Activated T-cell treated with anti-CD3 and anti-CD28 coated beads, Interleukin-2, amount 50 U/mL, for 4 hours (primary cell): ENCODE results near the gene PAQR6. TPM values are rescaled to one million over a fixed set of nuclear protein-coding genes. Genes with fewer than 3 reads are reported as not detected.
A peak's percentile ranks its signal among the peaks of the same experiment; 100 is the strongest.

Experiments
- ATAC-seq, 2 donors: fragments of 200-7000 bp; cut with Tn5 transposase; one replicate each; pipeline ENCODE4 v1.10.0; 2021
- DNase-seq: peaks from one replicate; pipeline ENCODE4 v3.0.0-alpha.2; 2020
- H3K27me3 Mint-ChIP-seq: one replicate; pipeline ENCODE4 v1.8.0; 2021; ENCODE audit warnings: low read depth, mixed read lengths
- H3K36me3 Mint-ChIP-seq: one replicate; pipeline ENCODE4 v1.8.0; 2022; ENCODE audit warnings: mixed read lengths; ENCODE audit not compliant: insufficient read depth
- H3K4me1 Mint-ChIP-seq: one replicate; pipeline ENCODE4 v1.8.0; 2021; ENCODE audit warnings: low read depth, mixed read lengths
- H3K4me3 Mint-ChIP-seq: one replicate; pipeline ENCODE4 v1.8.0; 2021; ENCODE audit warnings: mild to moderate bottlenecking, moderate library complexity, mixed read lengths
- H3K9me3 Mint-ChIP-seq: one replicate; pipeline ENCODE4 v1.8.0; 2021; ENCODE audit warnings: mixed read lengths
- total RNA-seq, 3 donors: library from RNA; stranded (reverse); gene quantifications; one replicate each; pipeline ENCODE4 v1.2.1, GENCODE V29; 2021

PAQR6 gene
- total RNA-seq, 3 donors from 2014 or later, result 2.0 to 3.6 (median 3.4) TPM

DNA sequence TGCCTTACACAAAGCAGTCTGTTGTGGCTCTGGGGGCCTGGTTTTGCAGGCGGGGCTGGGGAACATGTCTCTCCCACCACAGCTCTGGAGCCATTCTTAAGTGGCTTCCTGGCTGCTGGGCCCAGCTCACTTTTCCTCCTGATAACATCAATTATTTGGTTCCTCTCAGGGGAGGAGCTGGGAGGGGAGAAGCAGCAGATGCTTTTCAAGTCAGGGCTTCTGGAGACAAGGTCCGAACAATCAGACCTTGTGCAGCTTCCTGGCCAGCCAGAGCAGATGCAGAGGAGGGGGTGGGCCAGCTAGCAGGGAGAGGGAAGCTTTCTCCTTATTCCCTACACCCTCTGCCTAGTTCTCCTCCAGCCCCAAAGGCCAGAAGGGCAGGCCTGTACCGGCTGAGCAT is 3.7 kb upstream of the PAQR6 start:
- Mint-ChIP-seq H3K9me3 (no peaks in the 10 kb centered on the region), H3K4me1 (no peaks in the 10 kb centered on the region), H3K4me3 (no peak overlapping the region), H3K27me3 (no peaks in the 10 kb centered on the region), H3K36me3 (peaks cover 25% of the 10 kb centered on the region)
- no peak for ATAC-seq
- no peak for DNase-seq

DNA sequence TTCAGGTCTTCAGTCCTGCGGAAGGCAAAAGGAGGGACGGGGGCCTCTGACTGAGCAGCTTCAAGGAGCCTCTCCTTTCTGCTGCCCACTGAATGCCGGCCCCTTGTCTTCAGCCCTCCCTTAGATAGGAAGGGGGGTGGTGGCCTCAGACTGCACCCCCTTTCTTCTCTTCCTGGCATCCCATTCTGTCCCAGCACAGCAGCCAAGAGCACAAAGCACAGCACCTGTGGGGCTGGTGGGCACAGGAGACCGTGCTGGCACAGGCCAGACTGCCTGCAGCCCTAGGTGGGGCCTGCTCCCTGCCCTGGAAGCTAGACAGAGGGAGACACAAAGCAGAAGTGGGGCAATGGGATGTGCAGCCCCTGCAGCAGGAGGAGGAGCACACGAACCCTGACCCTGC is 1.7 kb upstream of the PAQR6 start:
- H3K9me3 Mint-ChIP-seq, result no peaks in the 10 kb centered on the region
- no peak for ATAC-seq
- peaks cover 18% of the 10 kb centered on the region for H3K36me3 Mint-ChIP-seq
- H3K27me3 Mint-ChIP-seq, result no peaks in the 10 kb centered on the region
- H3K4me1 Mint-ChIP-seq, result peaks cover 12% of the 10 kb centered on the region
- no peak overlapping the region for H3K4me3 Mint-ChIP-seq
- DNase-seq, result no peak

DNA sequence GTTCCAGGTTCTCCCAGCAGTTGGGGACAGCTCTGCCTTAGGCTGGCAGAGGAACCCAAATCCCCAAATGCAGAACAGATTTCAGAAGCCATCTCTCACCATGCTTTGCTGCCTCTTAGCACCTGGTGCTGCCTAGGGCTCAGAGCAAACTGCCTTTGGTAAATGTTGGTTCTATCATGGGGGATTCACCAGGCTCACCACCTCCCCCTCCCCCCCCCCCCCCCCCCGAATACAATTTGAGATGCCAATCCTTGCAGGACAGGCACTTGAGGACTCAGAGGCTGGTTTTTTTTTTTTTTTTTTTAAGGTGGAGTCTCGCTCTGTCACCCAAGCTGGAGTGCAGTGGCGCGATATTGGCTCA is 447 bp upstream of the PAQR6 start:
- H3K4me3 Mint-ChIP-seq, result no peak overlapping the region
- no peaks in the 10 kb centered on the region for H3K9me3 Mint-ChIP-seq
- DNase-seq, result no peak
- peaks cover 15% of the 10 kb centered on the region for H3K4me1 Mint-ChIP-seq
- no peak for ATAC-seq
- peaks cover 10% of the 10 kb centered on the region for H3K36me3 Mint-ChIP-seq
- H3K27me3 Mint-ChIP-seq, result no peaks in the 10 kb centered on the region

DNA sequence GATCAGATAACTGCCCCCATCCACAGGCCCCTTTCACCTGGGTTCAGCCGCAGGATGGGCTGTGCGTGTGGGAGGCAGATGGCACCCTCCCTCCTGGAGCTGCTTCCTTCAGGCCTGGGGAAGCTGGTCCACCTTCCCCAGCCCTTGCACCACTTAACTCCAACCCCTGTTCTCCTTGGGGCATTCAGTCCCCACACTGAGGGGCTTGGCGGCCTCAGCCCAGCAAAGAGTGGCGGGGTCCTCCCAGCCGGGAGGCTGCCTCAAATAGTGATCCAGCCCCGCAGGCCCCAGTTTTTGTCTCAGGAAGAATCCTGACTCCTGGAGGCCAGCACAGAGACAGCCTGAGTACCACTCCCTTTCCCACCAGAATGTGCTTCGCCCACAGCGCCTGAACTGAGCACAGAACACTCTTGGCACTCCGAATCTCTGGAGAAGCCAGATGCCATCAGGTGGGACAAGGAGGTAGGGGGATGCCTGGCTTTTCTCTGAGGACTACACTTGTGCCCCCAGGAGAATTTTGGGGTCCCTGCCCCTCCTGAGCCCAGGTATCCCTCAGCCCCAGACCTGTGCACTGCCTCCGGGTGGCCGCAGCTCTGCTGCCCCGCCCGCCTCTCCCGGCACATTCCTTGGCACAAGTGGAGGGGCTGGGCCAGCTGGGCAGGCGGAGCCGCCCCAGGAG is 936 bp downstream of the PAQR6 start:
- no peaks in the 10 kb centered on the region for H3K27me3 Mint-ChIP-seq
- ATAC-seq, result no peak
- H3K36me3 Mint-ChIP-seq, result peaks cover under 1% of the 10 kb centered on the region
- no peak overlapping the region for H3K4me3 Mint-ChIP-seq
- H3K4me1 Mint-ChIP-seq, result peaks cover 15% of the 10 kb centered on the region
- H3K9me3 Mint-ChIP-seq, result no peaks in the 10 kb centered on the region
- DNase-seq, result no peak

DNA sequence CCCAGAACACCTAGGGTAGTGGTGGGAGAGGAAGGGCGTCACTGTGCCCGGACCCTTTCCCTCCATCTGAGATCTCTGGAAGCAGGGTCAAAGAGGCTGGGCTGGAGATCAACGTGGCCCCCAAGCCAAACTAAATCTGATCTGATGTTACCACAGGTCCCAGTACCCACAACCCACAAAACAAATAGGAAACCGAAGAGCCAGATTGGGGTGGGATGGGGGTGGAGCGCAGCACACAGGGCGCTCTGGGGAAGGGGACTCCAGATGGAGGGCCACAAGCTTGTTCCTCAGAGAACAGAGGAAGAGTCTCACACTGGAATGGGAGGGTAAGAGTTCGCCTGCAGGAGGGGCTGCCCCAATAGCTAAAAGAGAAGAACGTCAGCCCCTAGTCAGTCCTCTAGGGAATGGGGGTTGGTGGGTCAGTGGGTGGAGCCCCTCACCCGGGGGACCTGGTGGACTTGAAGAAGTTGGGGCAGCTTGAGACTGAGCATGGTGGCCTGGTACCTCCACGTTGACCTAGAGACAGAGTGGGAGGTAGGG is 1.5 kb downstream of the PAQR6 start:
- Mint-ChIP-seq H3K36me3 (no peaks in the 10 kb centered on the region), H3K4me1 (peaks cover 15% of the 10 kb centered on the region), H3K9me3 (no peaks in the 10 kb centered on the region), H3K27me3 (no peaks in the 10 kb centered on the region), H3K4me3 (peak overlapping the region; percentile 11)
- DNase-seq (no peak), ATAC-seq (no peak)

DNA sequence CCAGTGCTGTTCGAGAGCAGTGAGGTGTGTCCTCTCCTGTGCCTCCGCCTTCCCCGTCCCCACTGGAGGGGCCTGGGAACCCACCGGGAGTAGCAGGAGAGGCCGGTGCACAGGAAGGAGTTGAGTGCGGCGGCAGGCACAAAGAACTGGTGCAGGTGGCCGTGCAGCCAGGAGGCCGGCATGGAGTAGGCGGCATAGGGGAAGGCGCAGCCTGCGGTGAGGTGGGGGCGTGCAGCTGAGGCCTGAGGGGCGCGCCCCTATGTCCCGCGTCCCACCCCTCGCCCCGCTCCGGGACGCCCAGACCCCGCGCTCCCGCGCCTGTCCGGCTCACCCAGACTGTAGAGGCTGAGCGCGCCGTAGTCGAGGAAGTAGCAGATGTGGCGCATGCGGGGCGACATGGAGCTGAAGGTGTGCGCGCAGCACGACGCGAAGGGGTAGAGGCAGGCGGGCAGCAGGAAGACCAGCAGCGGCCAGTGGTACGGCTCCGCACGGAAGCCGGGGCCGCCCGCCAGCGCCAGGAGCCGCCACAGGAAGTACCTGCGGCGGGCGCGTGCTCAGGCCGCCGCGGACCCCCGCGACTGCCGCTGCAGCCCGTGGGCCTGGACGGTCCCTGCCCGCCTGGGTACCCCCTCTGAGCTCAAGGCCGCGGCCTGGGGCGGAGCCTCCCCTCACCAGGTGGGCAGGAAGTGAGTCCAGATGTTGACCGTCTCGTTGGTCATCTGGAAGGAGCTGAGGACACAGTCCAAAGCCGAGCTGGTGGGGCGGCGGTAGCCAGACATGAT is 2.2 kb downstream of the PAQR6 start:
- peaks cover 15% of the 10 kb centered on the region for H3K4me1 Mint-ChIP-seq

DNA sequence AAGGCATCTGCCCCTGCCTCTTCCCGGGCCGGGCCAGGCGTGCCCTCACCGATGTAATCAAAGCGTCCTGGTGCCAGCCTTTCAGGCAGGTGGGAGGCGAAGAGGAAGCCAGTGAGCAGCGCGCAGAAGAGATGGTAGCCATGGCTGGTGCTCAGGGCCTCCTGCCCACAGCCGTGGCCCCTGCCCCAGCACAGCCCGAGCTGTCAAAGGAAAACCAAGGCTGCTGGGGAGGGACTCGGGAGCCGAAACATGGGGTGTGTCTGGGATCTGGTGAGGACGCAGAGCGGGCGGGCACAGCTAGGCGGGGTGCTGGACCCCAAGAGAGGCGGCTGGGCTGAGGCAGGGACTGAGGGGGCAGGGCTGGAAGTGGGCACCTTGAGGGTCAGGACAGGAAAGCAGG is 3.1 kb downstream of the PAQR6 start:
- Mint-ChIP-seq H3K36me3 (peaks cover 3% of the 10 kb centered on the region), H3K27me3 (no peaks in the 10 kb centered on the region)

More for the DNA sequence above, 2.2 kb downstream of the PAQR6 start:
- no peaks in the 10 kb centered on the region for H3K36me3 Mint-ChIP-seq
- no peaks in the 10 kb centered on the region for H3K27me3 Mint-ChIP-seq
- no peak for DNase-seq
- ATAC-seq, result peak; percentile 66 to 67
- H3K9me3 Mint-ChIP-seq, result no peaks in the 10 kb centered on the region
- peak overlapping the region; percentile 73 for H3K4me3 Mint-ChIP-seq

DNA sequence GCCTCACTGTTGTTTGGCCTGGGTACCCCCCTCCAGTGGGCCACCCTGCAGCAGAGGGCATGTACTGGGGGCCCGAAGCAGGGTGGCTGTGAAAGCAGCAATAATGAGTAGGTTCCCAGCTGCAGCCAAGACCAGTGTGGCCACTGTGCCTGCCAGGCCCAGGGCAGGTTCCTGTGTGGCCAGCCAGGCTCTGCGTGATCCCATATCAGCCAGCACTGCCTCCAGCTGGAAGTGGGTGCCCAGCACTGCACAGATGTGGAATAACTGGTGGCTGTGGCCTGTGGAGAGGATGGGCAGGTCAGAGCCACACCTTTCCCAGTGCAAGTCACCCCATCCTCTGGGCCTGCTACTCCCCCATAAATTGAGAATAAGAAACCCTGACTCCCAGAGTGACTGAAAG is 3.7 kb downstream of the PAQR6 start:
- H3K4me1 Mint-ChIP-seq, result peaks cover 15% of the 10 kb centered on the region
- H3K36me3 Mint-ChIP-seq, result peaks cover 4% of the 10 kb centered on the region
- DNase-seq (no peak), ATAC-seq (no peak)
- H3K27me3 Mint-ChIP-seq, result no peaks in the 10 kb centered on the region
- no peak overlapping the region for H3K4me3 Mint-ChIP-seq
- no peaks in the 10 kb centered on the region for H3K9me3 Mint-ChIP-seq

More for the DNA sequence above, 3.1 kb downstream of the PAQR6 start:
- Mint-ChIP-seq H3K9me3 (no peaks in the 10 kb centered on the region), H3K4me1 (peaks cover 15% of the 10 kb centered on the region), H3K4me3 (peak overlapping the region; percentile 26)
- DNase-seq (no peak), ATAC-seq (no peak)

DNA sequence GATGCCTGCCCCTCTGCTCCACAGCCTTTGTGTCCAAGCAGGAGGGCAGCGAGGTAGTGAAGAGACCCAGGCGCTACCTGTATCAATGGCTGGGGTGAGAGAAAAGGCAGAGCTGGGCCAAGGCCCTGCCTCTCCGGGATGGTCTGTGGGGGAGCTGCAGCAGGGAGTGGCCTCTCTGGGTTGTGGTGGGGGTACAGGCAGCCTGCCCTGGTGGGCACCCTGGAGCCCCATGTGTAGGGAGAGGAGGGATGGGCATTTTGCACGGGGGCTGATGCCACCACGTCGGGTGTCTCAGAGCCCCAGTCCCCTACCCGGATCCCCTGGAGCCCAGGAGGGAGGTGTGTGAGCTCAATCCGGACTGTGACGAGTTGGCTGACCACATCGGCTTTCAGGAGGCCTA is 5.1 kb downstream of the PAQR6 start:
- ATAC-seq, result no peak
- Mint-ChIP-seq H3K27me3 (no peaks in the 10 kb centered on the region), H3K4me3 (no peak overlapping the region), H3K4me1 (peaks cover 15% of the 10 kb centered on the region), H3K9me3 (no peaks in the 10 kb centered on the region), H3K36me3 (peaks cover 10% of the 10 kb centered on the region)
- no peak for DNase-seq

DNA sequence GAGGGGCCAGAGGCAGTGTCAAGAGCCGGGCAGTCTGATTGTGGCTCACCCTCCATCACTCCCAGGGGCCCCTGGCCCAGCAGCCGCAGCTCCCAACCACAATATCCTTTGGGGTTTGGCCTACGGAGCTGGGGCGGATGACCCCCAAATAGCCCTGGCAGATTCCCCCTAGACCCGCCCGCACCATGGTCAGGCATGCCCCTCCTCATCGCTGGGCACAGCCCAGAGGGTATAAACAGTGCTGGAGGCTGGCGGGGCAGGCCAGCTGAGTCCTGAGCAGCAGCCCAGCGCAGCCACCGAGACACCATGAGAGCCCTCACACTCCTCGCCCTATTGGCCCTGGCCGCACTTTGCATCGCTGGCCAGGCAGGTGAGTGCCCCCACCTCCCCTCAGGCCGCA is 5.9 kb downstream of the PAQR6 start, which contains the start of gene BGLAP:
TSS of gene BGLAP (plus strand) at position 259 of the 400 bp plus-strand sequence. CDS start at position 307, 48 bp downstream.
- ATAC-seq (no peak), DNase-seq (no peak)
- H3K4me1 Mint-ChIP-seq, result peaks cover 15% of the 10 kb centered on the region
- H3K4me3 Mint-ChIP-seq, result no peak within 1 kb of the TSS
- no peaks in the 10 kb centered on the region for H3K9me3 Mint-ChIP-seq
- no peaks in the 10 kb centered on the region for H3K27me3 Mint-ChIP-seq
- H3K36me3 Mint-ChIP-seq, result peaks cover 13% of the 10 kb centered on the region

DNA sequence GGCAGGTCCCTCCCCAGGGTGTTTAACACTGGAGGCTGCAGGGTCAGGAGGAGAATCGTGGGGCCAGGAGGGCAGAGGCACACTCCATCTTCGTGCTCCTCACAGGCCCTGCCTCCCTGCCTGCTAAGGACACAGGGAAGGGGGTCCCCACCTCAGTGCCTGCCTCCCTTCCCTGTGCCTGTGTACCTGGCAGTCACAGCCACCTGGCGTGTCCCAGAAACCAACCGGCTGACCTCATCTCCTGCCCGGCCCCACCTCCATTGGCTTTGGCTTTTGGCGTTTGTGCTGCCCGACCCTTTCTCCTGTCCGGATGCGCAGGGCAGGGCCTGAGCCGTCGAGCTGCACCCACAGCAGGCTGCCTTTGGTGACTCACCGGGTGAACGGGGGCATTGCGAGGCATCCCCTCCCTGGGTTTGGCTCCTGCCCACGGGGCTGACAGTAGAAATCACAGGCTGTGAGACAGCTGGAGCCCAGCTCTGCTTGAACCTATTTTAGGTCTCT is 6.5 kb downstream of the PAQR6 start:
- ATAC-seq, result no peak
- DNase-seq, result no peak
- Mint-ChIP-seq H3K36me3 (peaks cover 16% of the 10 kb centered on the region), H3K27me3 (no peaks in the 10 kb centered on the region), H3K4me1 (peaks cover 15% of the 10 kb centered on the region), H3K4me3 (no peak overlapping the region), H3K9me3 (no peaks in the 10 kb centered on the region)

DNA sequence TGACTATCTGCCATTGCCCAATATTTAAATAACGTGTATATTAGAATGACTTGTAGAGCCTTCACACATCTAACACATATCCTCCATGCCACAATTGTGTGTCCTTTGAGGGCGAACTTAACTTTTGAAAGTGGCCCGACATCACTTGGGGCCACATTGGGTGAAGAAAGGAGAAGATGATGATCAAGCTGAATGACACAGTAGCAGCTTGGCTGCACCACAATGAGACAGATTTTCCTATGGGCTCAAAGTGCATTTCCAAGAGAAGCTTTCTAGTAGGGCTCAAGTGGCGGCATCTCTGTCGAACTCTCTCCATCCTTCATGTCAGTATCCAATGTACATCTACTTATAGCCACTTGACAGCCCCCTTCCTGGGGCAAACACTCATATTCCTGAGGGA is 9.6 kb downstream of the PAQR6 start:
- Mint-ChIP-seq H3K4me3 (no peak overlapping the region), H3K36me3 (peaks cover 26% of the 10 kb centered on the region), H3K27me3 (no peaks in the 10 kb centered on the region), H3K9me3 (no peaks in the 10 kb centered on the region), H3K4me1 (no peaks in the 10 kb centered on the region)
- DNase-seq (no peak), ATAC-seq (no peak)

DNA sequence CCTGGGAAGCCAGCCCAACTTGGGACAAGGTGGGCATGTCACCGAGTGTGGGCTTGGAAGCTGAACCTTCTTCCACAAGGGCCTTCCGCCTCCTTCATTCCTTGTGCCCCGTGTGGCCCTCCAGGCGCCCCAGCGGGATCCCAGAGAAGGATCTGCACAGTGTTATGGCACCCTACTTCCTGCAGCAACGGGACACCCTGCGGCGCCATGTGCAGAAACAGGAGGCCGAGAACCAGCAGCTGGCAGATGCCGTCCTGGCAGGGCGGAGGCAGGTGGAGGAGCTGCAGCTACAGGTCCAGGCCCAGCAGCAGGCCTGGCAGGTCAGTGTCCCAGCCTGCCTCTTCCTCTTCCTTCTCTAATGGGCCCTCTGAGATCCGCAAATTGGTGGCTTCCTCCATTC is 11.7 kb downstream of the PAQR6 start:
- ATAC-seq, result no peak
- Mint-ChIP-seq H3K9me3 (no peaks in the 10 kb centered on the region), H3K4me1 (no peaks in the 10 kb centered on the region), H3K36me3 (peaks cover 26% of the 10 kb centered on the region), H3K4me3 (no peak overlapping the region), H3K27me3 (no peaks in the 10 kb centered on the region)
- DNase-seq, result no peak

DNA sequence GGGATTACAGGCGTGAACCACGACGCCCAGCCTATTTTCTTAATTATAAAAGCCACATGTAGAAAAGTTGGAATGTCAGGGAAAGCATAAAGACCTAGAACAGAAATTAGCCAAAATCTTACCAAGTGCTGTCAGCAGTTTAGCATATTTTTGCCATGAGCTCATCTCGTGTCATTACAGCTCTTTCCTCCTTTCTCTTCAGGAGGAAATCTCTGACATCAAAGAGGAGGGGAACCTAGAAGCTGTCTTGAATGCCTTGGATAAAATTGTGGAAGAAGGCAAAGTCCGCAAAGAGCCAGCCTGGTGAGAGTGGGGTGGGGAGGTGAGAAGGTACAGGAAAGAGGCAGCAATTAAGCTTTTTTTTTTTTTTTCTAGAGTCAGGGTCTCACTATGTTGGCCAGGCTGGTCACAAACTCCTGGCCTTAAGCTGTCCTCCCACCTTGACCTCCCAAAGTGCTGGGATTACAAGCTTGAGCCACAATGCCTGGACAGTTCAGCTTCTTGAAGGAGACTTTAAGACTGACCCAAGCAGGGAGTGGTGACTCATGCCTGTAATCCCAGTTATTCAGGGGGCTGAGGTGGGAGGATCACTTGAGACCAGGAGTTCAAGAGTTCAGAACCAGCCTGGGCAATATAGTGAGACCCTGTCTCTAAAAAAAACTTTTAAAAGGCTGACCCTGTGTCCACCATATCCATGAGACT is 14.3 kb downstream of the PAQR6 start:
- no peaks in the 10 kb centered on the region for H3K9me3 Mint-ChIP-seq
- H3K36me3 Mint-ChIP-seq, result peaks cover 29% of the 10 kb centered on the region
- DNase-seq, result no peak
- no peak overlapping the region for H3K4me3 Mint-ChIP-seq
- no peaks in the 10 kb centered on the region for H3K27me3 Mint-ChIP-seq
- ATAC-seq, result no peak
- H3K4me1 Mint-ChIP-seq, result no peaks in the 10 kb centered on the region
